Neutrophil (primary cell): ENCODE data around the gene RBKS.

Experiments
- H3K27ac ChIP-seq: fragments of 200-600 bp; sonication (generic); 2 replicates; pipeline ENCODE4 v1.5.1; 2016; ENCODE audit warnings: mild to moderate bottlenecking, moderate library complexity
- H3K27me3 ChIP-seq: fragments of 200-600 bp; sonication (generic); 2 replicates; pipeline ENCODE4 v1.6.0; 2016; ENCODE audit warnings: mild to moderate bottlenecking
- H3K36me3 ChIP-seq: fragments of 200-600 bp; sonication (generic); 2 replicates; pipeline ENCODE4 v1.5.1; 2017
- H3K4me1 ChIP-seq, 2 experiments: fragments of 200-600 bp in 1 of 2; sonication (generic) in 1 of 2; 1 replicate in 1 of 2; 2 replicates in 1 of 2; pipeline versions ENCODE4 v1.5.1 to v1.6.1; 2013 to 2016; ENCODE audit warnings: low read depth in 1 of 2, low read length in 1 of 2, mild to moderate bottlenecking in 1 of 2, moderate library complexity in 1 of 2; ENCODE audit not compliant: control insufficient read depth in 1 of 2, insufficient read depth in 1 of 2
- H3K4me3 ChIP-seq, 2 experiments: fragments of 200-600 bp in 1 of 2; sonication (generic) in 1 of 2; 1 replicate in 1 of 2; 2 replicates in 1 of 2; pipeline ENCODE4 v1.5.1; 2013 to 2016; ENCODE audit warnings: low read depth in 1 of 2, low read length in 1 of 2, mild to moderate bottlenecking in 1 of 2, moderate library complexity in 1 of 2
- H3K9me3 ChIP-seq: fragments of 200-600 bp; sonication (generic); 2 replicates; pipeline ENCODE4 v1.5.1; 2016
- TF ChIP-seq, protein P1 (sequence below): fragments of 200-600 bp; sonication (generic); IDR thresholded peaks from 2 replicates; pipeline ENCODE4 v1.5.1; 2016; ENCODE audit warnings: antibody characterized with exemption

RBKS gene

DNA sequence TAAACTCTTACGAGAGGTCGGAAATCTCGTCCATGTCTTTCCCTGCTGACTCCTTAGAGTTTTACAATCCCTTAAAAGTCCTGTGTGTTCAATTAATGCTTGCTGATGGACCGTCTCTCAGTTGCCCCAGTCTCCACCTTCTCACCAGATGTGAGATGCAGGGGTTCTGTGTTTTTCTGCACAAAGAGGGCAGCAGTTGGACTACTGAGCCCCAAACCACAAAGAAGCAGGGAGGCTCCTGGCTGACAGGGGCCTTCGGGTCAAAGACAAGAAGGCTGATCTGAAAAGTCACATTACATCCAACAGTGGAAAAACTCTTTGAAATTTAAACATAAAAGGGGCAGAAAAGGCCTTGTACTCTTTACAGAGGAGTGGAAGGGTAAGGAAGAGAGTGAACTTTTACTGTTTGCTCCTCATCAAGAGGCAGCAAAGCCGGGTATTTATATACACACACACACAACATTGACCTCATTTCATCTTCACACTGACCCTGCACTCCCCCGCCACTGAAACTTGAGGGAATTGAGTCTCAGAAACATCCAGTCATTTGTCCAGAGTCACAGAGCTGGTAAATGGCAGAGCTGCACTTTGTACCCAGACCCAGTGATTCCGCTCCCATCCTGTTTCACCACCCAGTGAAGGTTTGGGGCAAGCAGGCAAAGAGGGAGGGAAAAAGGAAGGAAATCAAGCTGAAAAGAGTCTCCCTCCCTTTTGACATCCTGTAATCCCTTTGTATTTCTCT is 94.9 kb downstream of the RBKS start:
- H3K4me1 ChIP-seq, result peaks cover 22 to 26% of the 10 kb centered on the region in 2 experiments
- H3K4me3 ChIP-seq, result no peak overlapping the region
- no peaks in the 10 kb centered on the region for H3K27me3 ChIP-seq
- no peaks in the 10 kb centered on the region for H3K36me3 ChIP-seq
- H3K9me3 ChIP-seq, result no peaks in the 10 kb centered on the region
- TF ChIP-seq, protein P1, sequence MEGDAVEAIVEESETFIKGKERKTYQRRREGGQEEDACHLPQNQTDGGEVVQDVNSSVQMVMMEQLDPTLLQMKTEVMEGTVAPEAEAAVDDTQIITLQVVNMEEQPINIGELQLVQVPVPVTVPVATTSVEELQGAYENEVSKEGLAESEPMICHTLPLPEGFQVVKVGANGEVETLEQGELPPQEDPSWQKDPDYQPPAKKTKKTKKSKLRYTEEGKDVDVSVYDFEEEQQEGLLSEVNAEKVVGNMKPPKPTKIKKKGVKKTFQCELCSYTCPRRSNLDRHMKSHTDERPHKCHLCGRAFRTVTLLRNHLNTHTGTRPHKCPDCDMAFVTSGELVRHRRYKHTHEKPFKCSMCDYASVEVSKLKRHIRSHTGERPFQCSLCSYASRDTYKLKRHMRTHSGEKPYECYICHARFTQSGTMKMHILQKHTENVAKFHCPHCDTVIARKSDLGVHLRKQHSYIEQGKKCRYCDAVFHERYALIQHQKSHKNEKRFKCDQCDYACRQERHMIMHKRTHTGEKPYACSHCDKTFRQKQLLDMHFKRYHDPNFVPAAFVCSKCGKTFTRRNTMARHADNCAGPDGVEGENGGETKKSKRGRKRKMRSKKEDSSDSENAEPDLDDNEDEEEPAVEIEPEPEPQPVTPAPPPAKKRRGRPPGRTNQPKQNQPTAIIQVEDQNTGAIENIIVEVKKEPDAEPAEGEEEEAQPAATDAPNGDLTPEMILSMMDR, result no peak
- H3K27ac ChIP-seq, result no peak overlapping the region

DNA sequence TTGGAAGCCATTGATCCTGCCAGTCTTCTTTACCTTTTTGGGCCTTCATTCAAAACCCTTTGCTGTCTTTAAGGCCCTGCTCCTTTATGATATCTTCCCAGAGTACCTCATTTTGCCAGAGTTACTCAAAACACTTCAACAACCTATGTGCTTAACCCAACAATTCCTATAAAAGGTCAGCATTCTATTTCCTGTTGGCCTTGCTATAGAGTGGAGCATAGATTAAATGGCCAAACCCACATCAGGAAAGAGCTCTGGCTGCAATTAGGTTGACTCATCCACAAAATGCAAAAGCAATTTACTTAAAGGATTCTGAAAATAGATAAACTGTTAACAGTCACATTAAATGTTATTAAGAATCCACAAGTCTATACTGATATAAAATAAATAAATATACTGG is 97.4 kb downstream of the RBKS start:
- Histone ChIP-seq H3K36me3 (no peaks in the 10 kb centered on the region), H3K27me3 (no peaks in the 10 kb centered on the region), H3K9me3 (no peaks in the 10 kb centered on the region), H3K27ac (no peak overlapping the region), H3K4me1 (peaks cover 22 to 23% of the 10 kb centered on the region in 2 experiments), H3K4me3 (no peak overlapping the region)
- TF ChIP-seq, protein P1, result no peak

DNA sequence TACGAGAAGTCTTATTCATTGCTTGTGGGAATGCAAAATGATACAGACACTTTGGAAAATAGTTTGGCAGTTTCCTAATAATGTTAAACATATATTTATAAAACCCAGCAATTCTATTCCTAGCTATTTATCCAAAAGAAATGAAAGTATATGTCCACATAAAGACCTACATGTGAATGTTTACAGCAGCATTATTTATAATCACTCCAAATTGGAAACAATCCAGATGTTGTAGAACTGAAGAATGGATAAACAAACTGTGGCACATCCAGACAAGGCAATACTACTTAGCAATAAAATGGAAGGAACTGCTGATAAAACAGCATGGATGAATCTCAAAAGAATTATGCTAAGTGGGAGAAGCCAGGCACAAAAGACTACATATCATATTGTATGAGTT is 99.4 kb downstream of the RBKS start:
- H3K27me3 ChIP-seq, result no peaks in the 10 kb centered on the region
- TF ChIP-seq, protein P1, result no peak
- H3K36me3 ChIP-seq, result no peaks in the 10 kb centered on the region
- no peak overlapping the region for H3K4me3 ChIP-seq
- no peaks in the 10 kb centered on the region for H3K9me3 ChIP-seq
- H3K27ac ChIP-seq, result no peak overlapping the region
- peaks cover 6 to 7% of the 10 kb centered on the region in 2 experiments for H3K4me1 ChIP-seq

DNA sequence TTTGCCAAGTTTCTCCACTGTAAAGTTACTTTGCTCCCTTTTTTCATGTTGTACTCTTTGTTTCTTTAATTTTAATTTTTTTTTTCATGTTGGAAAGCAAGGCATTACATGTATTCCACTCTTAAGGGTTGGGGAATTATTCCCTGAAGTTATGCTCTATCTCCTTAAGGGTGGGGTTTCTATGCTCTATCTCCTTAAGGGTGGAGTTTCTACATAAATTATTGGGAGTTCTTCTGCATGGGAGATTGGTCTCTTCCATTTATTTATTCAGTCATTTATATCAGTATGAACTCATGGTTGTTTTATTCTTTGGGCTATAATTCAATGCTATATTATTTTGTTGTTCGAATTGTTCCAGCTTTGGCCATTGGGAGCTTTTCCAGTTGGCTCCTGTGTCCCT is 107.5 kb downstream of the RBKS start:
- no peak overlapping the region for H3K27ac ChIP-seq
- TF ChIP-seq, protein P1, result no peak
- peaks cover 16% of the 10 kb centered on the region for H3K36me3 ChIP-seq
- H3K4me1 ChIP-seq, result no peaks in the 10 kb centered on the region
- no peaks in the 10 kb centered on the region for H3K9me3 ChIP-seq
- no peaks in the 10 kb centered on the region for H3K27me3 ChIP-seq
- no peak overlapping the region for H3K4me3 ChIP-seq

DNA sequence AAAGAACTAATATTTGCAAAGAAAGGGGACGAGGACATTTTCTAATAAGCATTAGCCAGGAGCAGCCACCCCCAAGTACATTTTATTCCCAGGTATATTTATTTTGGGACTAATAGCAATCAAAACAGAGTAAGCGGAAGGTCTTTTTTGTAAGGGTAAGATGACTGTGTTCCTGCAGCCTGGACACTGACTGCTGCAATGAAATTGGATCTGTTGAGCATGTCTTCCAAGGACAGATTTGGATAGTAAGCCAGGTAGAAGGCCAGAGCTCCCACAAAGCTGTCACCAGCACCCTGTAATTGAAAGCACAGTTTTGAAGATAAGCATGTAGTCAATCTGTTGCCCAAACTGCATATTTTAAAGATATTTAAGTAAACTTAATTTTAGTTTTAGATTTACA is 108.7 kb downstream of the RBKS start:
- no peak overlapping the region for H3K27ac ChIP-seq
- no peak overlapping the region for H3K4me3 ChIP-seq
- H3K27me3 ChIP-seq, result no peaks in the 10 kb centered on the region
- H3K4me1 ChIP-seq, result no peaks in the 10 kb centered on the region
- H3K36me3 ChIP-seq, result peaks cover 16% of the 10 kb centered on the region
- TF ChIP-seq, protein P1, result no peak
- no peaks in the 10 kb centered on the region for H3K9me3 ChIP-seq
